Testis (tissue), 2 donors: Measurements from ENCODE around the gene ADM2.

ENCODE experiments used
- CTCF ChIP-seq, 3 experiments: fragments of 450-650 bp in 2 of 3; fragments of 200-600 bp in 1 of 3; sonication (generic) in 1 of 3; IDR thresholded peaks; one replicate each; pipeline ENCODE4 v1.5.1; 2016 to 2019; ENCODE audit warnings: antibody characterized with exemption in 3 of 3, mild to moderate bottlenecking in 2 of 3, moderate library complexity in 1 of 3
- POLR2A ChIP-seq: fragments of 450-650 bp; IDR thresholded peaks from one replicate; pipeline ENCODE4 v1.6.1; 2017; ENCODE audit warnings: antibody characterized with exemption, mild to moderate bottlenecking, moderate library complexity

GRCh38 chr22:50437511-50438304 is 43.6 kb upstream of the ADM2 start:
- TF ChIP-seq CTCF (IDR thresholded peaks at IDR 0.05) (no peak), POLR2A (no peak)
